Neural progenitor cell (in vitro differentiated cells): Measurements from ENCODE around the gene ATP1A2. TPM values are rescaled to one million over a fixed set of nuclear protein-coding genes. Genes with fewer than 3 reads are reported as not detected.
A peak's percentile ranks its signal among the peaks of the same experiment; 100 is the strongest.

Source experiments
- DNase-seq: peaks from one replicate; pipeline ENCODE4 v3.0.0-alpha.2; 2016; ENCODE audit warnings: low spot score
- H2AFZ ChIP-seq: fragments of 200-600 bp; sonication (generic); replicated peaks from 2 replicates; pipeline ENCODE4 v1.6.1; 2016; ENCODE audit warnings: antibody characterized with exemption
- H3F3A ChIP-seq: fragments of 200-600 bp; sonication (generic); 2 replicates; pipeline ENCODE4 v1.6.1; 2016; ENCODE audit warnings: antibody characterized with exemption, low read depth
- H3K27ac ChIP-seq: fragments of 200-600 bp; sonication (generic); 2 replicates; pipeline ENCODE4 v1.5.1; 2016; ENCODE audit warnings: mild to moderate bottlenecking
- H3K27me3 ChIP-seq: fragments of 200-600 bp; sonication (generic); 2 replicates; pipeline ENCODE4 v1.6.1; 2016; ENCODE audit warnings: mild to moderate bottlenecking, moderate library complexity
- H3K36me3 ChIP-seq: fragments of 200-600 bp; sonication (generic); 2 replicates; pipeline ENCODE4 v1.5.1; 2016
- H3K4me1 ChIP-seq: fragments of 200-600 bp; sonication (generic); 2 replicates; pipeline ENCODE4 v1.6.1; 2016; ENCODE audit warnings: mixed run types
- H3K4me2 ChIP-seq: fragments of 200-600 bp; sonication (generic); 2 replicates; pipeline ENCODE4 v1.6.1; 2016
- H3K4me3 ChIP-seq: fragments of 200-600 bp; sonication (generic); 2 replicates; pipeline ENCODE4 v1.5.1; 2016
- H3K79me2 ChIP-seq: fragments of 200-600 bp; sonication (generic); 2 replicates; pipeline ENCODE4 v1.6.1; 2016; ENCODE audit warnings: low read depth
- H3K9ac ChIP-seq: fragments of 200-600 bp; sonication (generic); 2 replicates; pipeline ENCODE4 v1.6.1; 2016
- H3K9me3 ChIP-seq: fragments of 200-600 bp; sonication (generic); 2 replicates; pipeline ENCODE4 v1.5.1; 2016; ENCODE audit warnings: low read depth
- H4K20me1 ChIP-seq: fragments of 200-600 bp; sonication (generic); 2 replicates; pipeline ENCODE4 v1.6.1; 2016; ENCODE audit warnings: low read depth
- H3K27ac Mint-ChIP-seq: 3 replicates; pipeline ENCODE4 v1.8.0; 2021; ENCODE audit warnings: mixed read lengths
- H3K27me3 Mint-ChIP-seq: 2 replicates; pipeline ENCODE4 v1.8.0; 2022; ENCODE audit warnings: low read depth, mild to moderate bottlenecking, inconsistent platforms, moderate library complexity, mixed read lengths; ENCODE audit not compliant: insufficient read depth
- H3K36me3 Mint-ChIP-seq: 3 replicates; pipeline ENCODE4 v1.8.0; 2021; ENCODE audit warnings: mixed read lengths
- H3K4me1 Mint-ChIP-seq: 3 replicates; pipeline ENCODE4 v1.8.0; 2021; ENCODE audit warnings: mixed read lengths
- H3K4me3 Mint-ChIP-seq: 3 replicates; pipeline ENCODE4 v1.8.0; 2021; ENCODE audit warnings: mild to moderate bottlenecking, moderate library complexity, mixed read lengths
- H3K9me3 Mint-ChIP-seq: 3 replicates; pipeline ENCODE4 v1.8.0; 2020; ENCODE audit warnings: mixed read lengths
- CTCF ChIP-seq: fragments of 200-600 bp; sonication (generic); IDR thresholded peaks from 2 replicates; pipeline ENCODE4 v1.5.1; 2017; ENCODE audit warnings: antibody characterized with exemption, mild to moderate bottlenecking
- EZH2 ChIP-seq: fragments of 200-600 bp; sonication (generic); IDR thresholded peaks from 2 replicates; pipeline ENCODE4 v1.6.1; 2017; ENCODE audit warnings: antibody characterized with exemption, mild to moderate bottlenecking, moderate library complexity
- EZH2phosphoT487 ChIP-seq: fragments of 200-600 bp; sonication (generic); IDR thresholded peaks from 2 replicates; pipeline ENCODE4 v1.6.1; 2017; ENCODE audit warnings: antibody characterized with exemption
- total RNA-seq: library from RNA; depleted of rRNA; stranded (reverse); fragments of >200 nt; gene quantifications from 2 replicates; pipeline ENCODE4 v1.2.3, GENCODE V29; 2015; ENCODE audit warnings: low replicate concordance

The ATP1A2 gene
- total RNA-seq, 1 donor from 2014 or later = 88.6 TPM

GRCh38 chr1:160146107-160146506, 30.5 kb downstream of the ATP1A2 start:
- TF ChIP-seq EZH2phosphoT487 (no peak), CTCF (no peak), EZH2 (no peak)
- Histone ChIP-seq H3K4me3 (no peak overlapping the region), H3K79me2 (no peaks in the 10 kb centered on the region), H3K27ac (no peak overlapping the region), H3K4me2 (no peak overlapping the region), H3K36me3 (no peaks in the 10 kb centered on the region), H3F3A (peaks cover 32% of the 10 kb centered on the region), H3K27me3 (no peaks in the 10 kb centered on the region), H3K9me3 (no peaks in the 10 kb centered on the region), H4K20me1 (no peaks in the 10 kb centered on the region), H3K9ac (no peak overlapping the region), H2AFZ (no peak overlapping the region), H3K4me1 (peaks cover 13% of the 10 kb centered on the region)
- Mint-ChIP-seq H3K9me3 (peaks cover 2% of the 10 kb centered on the region), H3K27ac (peak overlapping the region; percentile 62), H3K36me3 (peaks cover 14% of the 10 kb centered on the region), H3K4me1 (peaks cover 10% of the 10 kb centered on the region), H3K4me3 (no peak overlapping the region), H3K27me3 (peaks cover 3% of the 10 kb centered on the region)
- DNase-seq = no peak

DNA sequence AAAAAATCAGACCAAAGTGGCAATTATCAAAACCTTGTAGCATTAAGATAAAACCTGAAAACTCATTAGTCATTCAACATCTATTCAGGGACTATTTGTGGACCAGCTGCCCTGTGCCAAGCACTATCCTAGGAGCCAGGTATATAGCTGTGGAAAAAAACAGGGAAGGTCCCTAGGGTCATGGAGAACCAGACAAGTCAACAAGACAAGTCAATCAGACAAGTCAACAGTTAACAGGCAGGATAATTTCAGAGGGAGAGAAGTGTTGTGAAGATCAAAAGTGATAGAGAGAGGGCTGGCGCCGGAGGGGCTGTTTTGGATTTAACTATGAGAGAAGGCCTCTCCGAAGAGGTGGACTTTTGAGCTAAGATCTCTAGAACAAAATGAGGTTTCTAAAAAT, 32.6 kb downstream of the ATP1A2 start:
- H3F3A ChIP-seq = peaks cover 25% of the 10 kb centered on the region
- no peaks in the 10 kb centered on the region for H3K36me3 Mint-ChIP-seq
- no peak for DNase-seq

DNA sequence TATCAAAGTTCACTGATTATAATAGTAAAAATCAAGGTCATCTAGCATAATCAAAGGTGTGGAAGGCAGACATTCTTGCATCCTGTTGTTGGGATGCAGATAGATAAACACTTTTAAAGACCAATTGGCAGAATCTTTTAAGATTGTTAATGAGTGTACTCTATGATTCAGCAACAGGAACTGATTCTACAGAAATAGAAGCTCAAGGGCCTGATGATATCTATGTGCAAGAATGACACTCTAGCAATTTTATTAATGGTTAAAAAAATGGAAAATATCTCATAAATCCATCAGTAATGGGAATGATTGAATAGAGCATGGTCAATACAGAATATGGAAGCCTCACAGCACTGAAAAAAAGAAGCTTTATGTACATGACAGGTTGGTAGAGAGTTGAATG, 33.7 kb downstream of the ATP1A2 start:
- Mint-ChIP-seq H3K4me3 (no peak overlapping the region), H3K9me3 (peaks cover 2% of the 10 kb centered on the region), H3K27me3 (no peaks in the 10 kb centered on the region), H3K4me1 (peaks cover 9% of the 10 kb centered on the region), H3K27ac (no peak overlapping the region), H3K36me3 (no peaks in the 10 kb centered on the region)
- Histone ChIP-seq H3K9me3 (no peaks in the 10 kb centered on the region), H3K4me1 (peaks cover 13% of the 10 kb centered on the region), H2AFZ (no peak overlapping the region), H3K27ac (no peak overlapping the region), H3K4me3 (no peak overlapping the region), H3F3A (peaks cover 17% of the 10 kb centered on the region), H3K4me2 (no peak overlapping the region), H3K9ac (no peak overlapping the region), H3K27me3 (no peaks in the 10 kb centered on the region), H4K20me1 (no peaks in the 10 kb centered on the region), H3K36me3 (no peaks in the 10 kb centered on the region), H3K79me2 (no peaks in the 10 kb centered on the region)
- DNase-seq = no peak
- TF ChIP-seq EZH2 (no peak), CTCF (no peak), EZH2phosphoT487 (no peak)

More for the DNA sequence above, 32.6 kb downstream of the ATP1A2 start:
- Mint-ChIP-seq H3K27me3 (peaks cover 3% of the 10 kb centered on the region), H3K4me1 (peaks cover 9% of the 10 kb centered on the region), H3K9me3 (peaks cover 2% of the 10 kb centered on the region), H3K27ac (no peak overlapping the region), H3K4me3 (no peak overlapping the region)
- Histone ChIP-seq H3K9ac (no peak overlapping the region), H4K20me1 (no peaks in the 10 kb centered on the region), H3K4me2 (no peak overlapping the region), H3K27ac (no peak overlapping the region), H3K4me1 (peaks cover 13% of the 10 kb centered on the region), H3K79me2 (no peaks in the 10 kb centered on the region), H3K36me3 (no peaks in the 10 kb centered on the region), H3K27me3 (no peaks in the 10 kb centered on the region), H3K9me3 (no peaks in the 10 kb centered on the region), H3K4me3 (no peak overlapping the region), H2AFZ (no peak overlapping the region)
- TF ChIP-seq EZH2phosphoT487 (no peak), EZH2 (no peak), CTCF (no peak)
